Measurements from ENCODE around the gene CDH6. TPM values are rescaled to one million over a fixed set of nuclear protein-coding genes. Genes with fewer than 3 reads are reported as not detected.

Gene CDH6
- total and polyA plus RNA-seq, 2 donors = 0.66 to 0.87 TPM

GRCh38 chr5:31169379-31169778 is 24.1 kb upstream of the CDH6 start:
- 94% methylated on average over 7 of the region's 7 CpGs for WGBS
- H3K36me3 ChIP-seq (ENCODE audit: control insufficient read depth in 2 of 2, insufficient read depth in 2 of 2, low read length in 1 of 2) = no peaks in the 10 kb centered on the region
- H3K4me3 ChIP-seq (ENCODE audit: low read length in 2 of 2) = no peak overlapping the region
- no peaks in the 10 kb centered on the region for H3K27me3 ChIP-seq (ENCODE audit: control insufficient read depth in 2 of 2, insufficient read depth in 1 of 2, low read length in 1 of 2)
- no peaks in the 10 kb centered on the region for H3K9me3 ChIP-seq (ENCODE audit: control insufficient read depth in 2 of 2, insufficient read depth in 1 of 2, low read length in 1 of 2)
- H3K27ac ChIP-seq (ENCODE audit: low read depth in 1 of 2, low read length in 1 of 2) = no peak overlapping the region
- no peak for DNase-seq (ENCODE audit: low read depth in 6 of 9, low spot score in 9 of 9)
- no peaks in the 10 kb centered on the region for H3K4me1 ChIP-seq (ENCODE audit: control insufficient read depth in 2 of 2, insufficient read depth in 2 of 2, low read length in 2 of 2)

GRCh38 chr5:31172881-31173280 is 20.6 kb upstream of the CDH6 start:
- H3K9me3 ChIP-seq (ENCODE audit: control insufficient read depth in 2 of 2, insufficient read depth in 1 of 2, low read length in 1 of 2) = no peaks in the 10 kb centered on the region
- no peaks in the 10 kb centered on the region for H3K27me3 ChIP-seq (ENCODE audit: control insufficient read depth in 2 of 2, insufficient read depth in 1 of 2, low read length in 1 of 2)
- no peak overlapping the region for H3K4me3 ChIP-seq (ENCODE audit: low read length in 2 of 2)
- H3K27ac ChIP-seq (ENCODE audit: low read depth in 1 of 2, low read length in 1 of 2) = no peak overlapping the region
- DNase-seq (ENCODE audit: low read depth in 6 of 9, low spot score in 9 of 9) = no peak
- H3K36me3 ChIP-seq (ENCODE audit: control insufficient read depth in 2 of 2, insufficient read depth in 2 of 2, low read length in 1 of 2) = no peaks in the 10 kb centered on the region
- no peaks in the 10 kb centered on the region for H3K4me1 ChIP-seq (ENCODE audit: control insufficient read depth in 2 of 2, insufficient read depth in 2 of 2, low read length in 2 of 2)

- Histone ChIP-seq H3K4me3 (ENCODE audit: low read length in 2 of 2) (no peak overlapping the region), H3K4me1 (ENCODE audit: control insufficient read depth in 2 of 2, insufficient read depth in 2 of 2, low read length in 2 of 2) (no peaks in the 10 kb centered on the region), H3K27ac (ENCODE audit: low read depth in 1 of 2, low read length in 1 of 2) (no peak overlapping the region), H3K9me3 (ENCODE audit: control insufficient read depth in 2 of 2, insufficient read depth in 1 of 2, low read length in 1 of 2) (no peaks in the 10 kb centered on the region), H3K27me3 (ENCODE audit: control insufficient read depth in 2 of 2, insufficient read depth in 1 of 2, low read length in 1 of 2) (no peaks in the 10 kb centered on the region), H3K36me3 (ENCODE audit: control insufficient read depth in 2 of 2, insufficient read depth in 2 of 2, low read length in 1 of 2) (no peaks in the 10 kb centered on the region)
- WGBS = 90% methylated on average over 3 of the region's 3 CpGs
- DNase-seq (ENCODE audit: low read depth in 6 of 9, low spot score in 9 of 9) = no peak
These were observed 19.9 kb upstream of the CDH6 start for GRCh38 chr5:31173614-31174013.

DNA sequence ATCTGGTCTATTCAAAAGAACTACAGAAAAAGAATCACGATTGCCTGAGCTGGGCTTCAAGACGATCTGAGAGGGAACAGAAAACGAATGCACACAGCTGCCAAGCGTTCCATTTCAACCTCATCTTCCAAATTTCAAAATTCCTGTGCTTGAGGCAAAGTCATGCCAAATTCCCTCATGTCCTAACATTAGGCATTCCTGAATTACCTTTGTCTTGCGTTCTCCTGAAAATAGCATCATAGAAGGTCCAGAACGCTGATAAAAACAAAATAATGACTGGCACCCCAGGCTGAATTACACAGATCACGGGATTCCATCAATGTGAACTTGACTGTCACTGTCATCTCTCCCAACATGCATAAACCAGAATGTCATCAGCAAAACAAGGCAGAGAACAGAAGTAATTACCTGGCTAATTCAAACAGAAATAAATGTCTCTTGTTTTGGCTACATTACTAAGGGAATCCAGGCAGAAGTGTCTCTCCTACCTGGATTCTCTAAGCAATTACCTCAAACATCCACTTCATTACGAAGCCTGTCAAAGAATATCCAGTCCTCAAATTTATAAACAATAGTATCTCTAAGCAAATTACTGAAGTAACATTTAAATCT is 12.0 kb upstream of the CDH6 start:
- DNase-seq (ENCODE audit: low read depth in 6 of 9, low spot score in 9 of 9) = no peak
- H3K27ac ChIP-seq (ENCODE audit: low read depth in 1 of 2, low read length in 1 of 2) = no peak overlapping the region
- H3K9me3 ChIP-seq (ENCODE audit: control insufficient read depth in 2 of 2, insufficient read depth in 1 of 2, low read length in 1 of 2) = no peaks in the 10 kb centered on the region
- no peak overlapping the region for H3K4me3 ChIP-seq (ENCODE audit: low read length in 2 of 2)
- H3K4me1 ChIP-seq (ENCODE audit: control insufficient read depth in 2 of 2, insufficient read depth in 2 of 2, low read length in 2 of 2) = no peaks in the 10 kb centered on the region
- 92% methylated on average over 8 of the region's 8 CpGs for WGBS
- H3K36me3 ChIP-seq (ENCODE audit: control insufficient read depth in 2 of 2, insufficient read depth in 2 of 2, low read length in 1 of 2) = no peaks in the 10 kb centered on the region
- no peaks in the 10 kb centered on the region for H3K27me3 ChIP-seq (ENCODE audit: control insufficient read depth in 2 of 2, insufficient read depth in 1 of 2, low read length in 1 of 2)

DNA sequence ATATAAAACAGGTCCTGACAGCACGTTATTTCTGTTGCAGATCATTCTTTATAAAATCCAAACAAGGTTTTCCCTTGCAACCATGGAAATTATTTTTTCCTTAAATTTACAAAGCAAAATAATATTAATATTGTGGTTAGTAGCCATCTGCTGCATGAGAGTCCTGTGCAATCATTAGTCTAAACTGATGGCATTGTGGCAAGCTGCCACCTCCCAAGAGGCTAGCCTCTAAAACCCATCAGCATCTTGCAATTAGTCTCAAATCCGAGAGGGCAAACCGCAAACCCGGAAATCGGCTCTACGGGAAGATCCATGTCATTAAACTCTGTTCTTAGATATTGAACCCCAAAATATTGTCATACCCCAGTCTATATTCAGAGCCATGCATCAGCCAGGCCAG is 11.3 kb upstream of the CDH6 start:
- Histone ChIP-seq H3K4me3 (ENCODE audit: low read length in 2 of 2) (no peak overlapping the region), H3K4me1 (ENCODE audit: control insufficient read depth in 2 of 2, insufficient read depth in 2 of 2, low read length in 2 of 2) (no peaks in the 10 kb centered on the region), H3K27ac (ENCODE audit: low read depth in 1 of 2, low read length in 1 of 2) (no peak overlapping the region), H3K36me3 (ENCODE audit: control insufficient read depth in 2 of 2, insufficient read depth in 2 of 2, low read length in 1 of 2) (no peaks in the 10 kb centered on the region), H3K9me3 (ENCODE audit: control insufficient read depth in 2 of 2, insufficient read depth in 1 of 2, low read length in 1 of 2) (no peaks in the 10 kb centered on the region), H3K27me3 (ENCODE audit: control insufficient read depth in 2 of 2, insufficient read depth in 1 of 2, low read length in 1 of 2) (no peaks in the 10 kb centered on the region)
- DNase-seq (ENCODE audit: low read depth in 6 of 9, low spot score in 9 of 9) = no peak
- 97% methylated on average over 6 of the region's 6 CpGs for WGBS

DNA sequence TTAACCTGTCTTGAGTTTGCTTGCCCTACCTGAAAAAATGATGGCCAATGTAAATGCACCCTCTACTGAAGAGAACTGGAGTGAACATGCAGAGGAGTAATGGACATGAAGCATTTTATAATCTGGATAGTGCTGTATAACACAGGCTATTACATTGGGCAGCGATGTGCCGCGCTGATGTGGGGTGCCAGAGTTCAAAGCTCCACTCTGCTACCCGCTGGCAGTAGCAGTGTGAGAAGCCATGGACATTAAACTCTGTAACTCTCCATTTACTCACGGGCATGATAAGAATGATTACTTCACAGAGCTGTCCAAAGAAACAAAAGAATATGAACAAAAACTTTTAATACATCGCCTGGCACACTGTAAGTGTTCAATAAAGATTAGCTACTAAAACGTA is 7.5 kb upstream of the CDH6 start:
- Histone ChIP-seq H3K4me1 (ENCODE audit: control insufficient read depth in 2 of 2, insufficient read depth in 2 of 2, low read length in 2 of 2) (no peaks in the 10 kb centered on the region), H3K36me3 (ENCODE audit: control insufficient read depth in 2 of 2, insufficient read depth in 2 of 2, low read length in 1 of 2) (no peaks in the 10 kb centered on the region), H3K27me3 (ENCODE audit: control insufficient read depth in 2 of 2, insufficient read depth in 1 of 2, low read length in 1 of 2) (peaks cover 0 to 1% of the 10 kb centered on the region in 2 donors), H3K4me3 (ENCODE audit: low read length in 2 of 2) (no peak overlapping the region), H3K9me3 (ENCODE audit: control insufficient read depth in 2 of 2, insufficient read depth in 1 of 2, low read length in 1 of 2) (no peaks in the 10 kb centered on the region), H3K27ac (ENCODE audit: low read depth in 1 of 2, low read length in 1 of 2) (no peak overlapping the region)
- DNase-seq (ENCODE audit: low read depth in 6 of 9, low spot score in 9 of 9) = no peak
- 88% methylated on average over 7 of the region's 7 CpGs for WGBS

DNA sequence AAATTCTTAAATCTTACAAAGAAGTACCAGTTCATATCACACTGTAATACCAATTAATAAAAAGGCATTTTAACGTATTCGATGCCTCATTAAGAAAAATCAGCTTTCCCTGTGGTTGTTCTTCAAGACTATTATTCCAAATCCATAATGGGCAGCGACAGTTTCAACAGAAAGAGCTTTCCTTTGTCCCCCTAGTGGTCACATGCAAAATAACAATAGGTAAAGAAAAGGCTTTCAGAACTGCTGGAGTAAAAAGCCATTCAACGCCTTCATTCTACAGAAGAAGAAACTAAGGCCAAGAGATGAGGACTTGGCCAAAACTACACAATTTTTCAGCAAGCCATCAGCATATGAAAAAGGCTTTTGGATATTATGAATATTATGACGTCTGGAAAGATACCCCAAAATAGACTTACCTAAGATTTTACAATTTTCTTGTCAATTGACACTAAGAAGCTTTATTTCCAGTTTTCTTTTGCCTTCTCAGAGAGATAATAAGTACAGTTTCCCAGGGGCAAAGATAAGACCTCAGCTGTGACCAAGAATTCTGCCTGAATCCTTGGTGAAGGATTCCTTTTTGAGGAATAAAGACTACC is 6.7 kb upstream of the CDH6 start:
- peak in 3 of 9 donors; percentile 5 to 26 (median 8) for DNase-seq (ENCODE audit: low read depth in 6 of 9, low spot score in 9 of 9)
- H3K9me3 ChIP-seq (ENCODE audit: control insufficient read depth in 2 of 2, insufficient read depth in 1 of 2, low read length in 1 of 2) = no peaks in the 10 kb centered on the region
- H3K36me3 ChIP-seq (ENCODE audit: control insufficient read depth in 2 of 2, insufficient read depth in 2 of 2, low read length in 1 of 2) = no peaks in the 10 kb centered on the region
- no peaks in the 10 kb centered on the region for H3K4me1 ChIP-seq (ENCODE audit: control insufficient read depth in 2 of 2, insufficient read depth in 2 of 2, low read length in 2 of 2)
- H3K27ac ChIP-seq (ENCODE audit: low read depth in 1 of 2, low read length in 1 of 2) = no peak overlapping the region
- 27% methylated on average over 5 of the region's 5 CpGs for WGBS
- H3K4me3 ChIP-seq (ENCODE audit: low read length in 2 of 2) = no peak overlapping the region
- H3K27me3 ChIP-seq (ENCODE audit: control insufficient read depth in 2 of 2, insufficient read depth in 1 of 2, low read length in 1 of 2) = peaks cover 0 to 5% of the 10 kb centered on the region in 2 donors

DNA sequence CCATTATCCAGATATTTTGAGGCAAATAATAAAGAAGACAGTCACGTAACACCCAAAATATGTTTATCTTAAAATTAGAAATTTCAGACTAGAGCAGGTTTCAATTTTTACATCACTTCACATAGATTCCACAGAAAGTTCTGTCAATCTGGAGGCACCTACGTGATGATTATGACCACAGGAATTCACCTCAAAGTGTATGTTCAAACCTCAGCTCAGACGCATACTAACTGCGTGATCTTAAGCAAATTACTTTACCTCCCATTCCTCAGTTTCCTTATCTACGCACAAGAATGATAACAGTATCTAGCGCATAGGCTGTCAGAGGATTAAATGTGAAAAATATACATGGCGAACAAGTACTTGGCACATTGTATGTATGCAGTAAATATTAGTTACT is 5.9 kb upstream of the CDH6 start:
- no peaks in the 10 kb centered on the region for H3K9me3 ChIP-seq (ENCODE audit: control insufficient read depth in 2 of 2, insufficient read depth in 1 of 2, low read length in 1 of 2)
- peaks cover 3 to 14% of the 10 kb centered on the region in 2 donors for H3K27me3 ChIP-seq (ENCODE audit: control insufficient read depth in 2 of 2, insufficient read depth in 1 of 2, low read length in 1 of 2)
- 84% methylated on average over 7 of the region's 7 CpGs for WGBS
- no peak overlapping the region for H3K27ac ChIP-seq (ENCODE audit: low read depth in 1 of 2, low read length in 1 of 2)
- H3K4me1 ChIP-seq (ENCODE audit: control insufficient read depth in 2 of 2, insufficient read depth in 2 of 2, low read length in 2 of 2) = no peaks in the 10 kb centered on the region
- DNase-seq (ENCODE audit: low read depth in 6 of 9, low spot score in 9 of 9) = no peak
- no peak overlapping the region for H3K4me3 ChIP-seq (ENCODE audit: low read length in 2 of 2)
- H3K36me3 ChIP-seq (ENCODE audit: control insufficient read depth in 2 of 2, insufficient read depth in 2 of 2, low read length in 1 of 2) = no peaks in the 10 kb centered on the region

DNA sequence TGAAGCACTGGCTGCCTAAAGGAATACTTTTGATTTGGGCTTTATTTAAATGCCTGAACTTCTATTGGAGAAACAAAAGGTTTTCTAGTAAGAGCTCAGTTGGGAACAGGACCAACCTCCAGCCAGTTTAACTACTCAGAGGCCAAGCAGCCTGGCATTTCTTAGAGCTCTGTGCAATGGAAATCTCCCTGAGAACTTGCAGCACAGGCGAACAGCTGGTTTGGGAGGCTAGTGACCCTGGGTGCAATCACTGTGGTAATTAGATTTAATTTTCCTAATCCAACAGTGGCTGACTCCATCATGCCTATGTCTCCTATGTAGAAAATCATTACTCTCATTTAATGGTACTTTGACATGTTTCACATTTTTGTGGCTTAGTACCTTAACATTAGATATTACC is 1.0 kb upstream of the CDH6 start:
- no peaks in the 10 kb centered on the region for H3K36me3 ChIP-seq (ENCODE audit: control insufficient read depth in 2 of 2, insufficient read depth in 2 of 2, low read length in 1 of 2)
- H3K27me3 ChIP-seq (ENCODE audit: control insufficient read depth in 2 of 2, insufficient read depth in 1 of 2, low read length in 1 of 2) = peaks cover 23 to 49% of the 10 kb centered on the region in 2 donors
- no peak for DNase-seq (ENCODE audit: low read depth in 6 of 9, low spot score in 9 of 9)
- 86% methylated on average over 1 of the region's 1 CpG for WGBS
- H3K4me1 ChIP-seq (ENCODE audit: control insufficient read depth in 2 of 2, insufficient read depth in 2 of 2, low read length in 2 of 2) = no peaks in the 10 kb centered on the region
- H3K27ac ChIP-seq (ENCODE audit: low read depth in 1 of 2, low read length in 1 of 2) = no peak overlapping the region
- H3K4me3 ChIP-seq (ENCODE audit: low read length in 2 of 2) = no peak overlapping the region
- H3K9me3 ChIP-seq (ENCODE audit: control insufficient read depth in 2 of 2, insufficient read depth in 1 of 2, low read length in 1 of 2) = no peaks in the 10 kb centered on the region

All from thymus (tissue), 11 donors.